ENCODE measurements around the gene CEP85L.

Gene CEP85L

GRCh38 chr6:118546164-118546879 is 105.1 kb downstream of the CEP85L start:
- DNase-seq (ENCODE audit: low read depth in 2 of 2, low spot score in 1 of 2) = no peak

GRCh38 chr6:118544105-118544504 is 107.3 kb downstream of the CEP85L start:
- DNase-seq (ENCODE audit: low read depth in 2 of 2, low spot score in 1 of 2) = no peak

- no peak for DNase-seq (ENCODE audit: low read depth in 2 of 2, low spot score in 1 of 2)
Observed at GRCh38 chr6:118542184-118542952, 109.0 kb downstream of the CEP85L start.

- DNase-seq (ENCODE audit: low read depth in 2 of 2, low spot score in 1 of 2) = no peak
Observed at GRCh38 chr6:118537574-118537973, 113.8 kb downstream of the CEP85L start.

GRCh38 chr6:118536478-118536877 is 114.9 kb downstream of the CEP85L start:
- no peak for DNase-seq (ENCODE audit: low read depth in 2 of 2, low spot score in 1 of 2)

GRCh38 chr6:118535176-118535844 is 116.1 kb downstream of the CEP85L start:
- no peak for DNase-seq (ENCODE audit: low read depth in 2 of 2, low spot score in 1 of 2)

GRCh38 chr6:118530942-118531341 is 120.4 kb downstream of the CEP85L start:
- no peak for DNase-seq (ENCODE audit: low read depth in 2 of 2, low spot score in 1 of 2)

GRCh38 chr6:118529756-118530155 is 121.6 kb downstream of the CEP85L start:
- DNase-seq (ENCODE audit: low read depth in 2 of 2, low spot score in 1 of 2) = no peak

- DNase-seq (ENCODE audit: low read depth in 2 of 2, low spot score in 1 of 2) = no peak
Observed at GRCh38 chr6:118528129-118528528, 123.3 kb downstream of the CEP85L start.

- no peak for DNase-seq (ENCODE audit: low read depth in 2 of 2, low spot score in 1 of 2)
Observed at GRCh38 chr6:118525913-118526780, 125.2 kb downstream of the CEP85L start.

- DNase-seq (ENCODE audit: low read depth in 2 of 2, low spot score in 1 of 2) = no peak
Observed at GRCh38 chr6:118524686-118525085, 126.7 kb downstream of the CEP85L start.

- no peak for DNase-seq (ENCODE audit: low read depth in 2 of 2, low spot score in 1 of 2)
Observed at GRCh38 chr6:118523216-118523615, 128.2 kb downstream of the CEP85L start.

GRCh38 chr6:118522422-118522821 is 129.0 kb downstream of the CEP85L start:
- DNase-seq (ENCODE audit: low read depth in 2 of 2, low spot score in 1 of 2) = no peak

- no peak for DNase-seq (ENCODE audit: low read depth in 2 of 2, low spot score in 1 of 2)
Observed at GRCh38 chr6:118514689-118515088, 136.7 kb downstream of the CEP85L start.

- DNase-seq (ENCODE audit: low read depth in 2 of 2, low spot score in 1 of 2) = no peak
Observed at GRCh38 chr6:118511930-118512715, 139.3 kb downstream of the CEP85L start.

- DNase-seq (ENCODE audit: low read depth in 2 of 2, low spot score in 1 of 2) = no peak
Observed at GRCh38 chr6:118509009-118509617, 142.3 kb downstream of the CEP85L start.

GRCh38 chr6:118507636-118508035 is 143.8 kb downstream of the CEP85L start:
- no peak for DNase-seq (ENCODE audit: low read depth in 2 of 2, low spot score in 1 of 2)

GRCh38 chr6:118506071-118506638 is 145.2 kb downstream of the CEP85L start:
- DNase-seq (ENCODE audit: low read depth in 2 of 2, low spot score in 1 of 2) = no peak

- DNase-seq (ENCODE audit: low read depth in 2 of 2, low spot score in 1 of 2) = no peak
Observed at GRCh38 chr6:118505656-118506055, 145.7 kb downstream of the CEP85L start.

GRCh38 chr6:118504611-118505010 is 146.8 kb downstream of the CEP85L start:
- no peak for DNase-seq (ENCODE audit: low read depth in 2 of 2, low spot score in 1 of 2)

Data from stimulated activated CD8-positive, alpha-beta memory T cell treated with anti-CD3 and anti-CD28 coated beads, Interleukin-4, amount 100 ng/mL, for 4 hours (primary cell).